Gastroesophageal sphincter (tissue), 4 donors: ENCODE results near the gene SMS. TPM values are rescaled to one million over a fixed set of nuclear protein-coding genes. Genes with fewer than 3 reads are reported as not detected.

Experiments used
- ATAC-seq: fragments of 150-250 bp; one replicate; pipeline ENCODE4 v1.9.1; 2016; ENCODE audit warnings: mild to moderate bottlenecking, moderate library complexity
- H3K27ac ChIP-seq, 4 donors: fragments of 200-600 bp; sonication (generic) in 3 of 4; 1 replicate in 3 of 4; 2 replicates in 1 of 4; pipeline ENCODE4 v1.5.1; 2016 to 2019
- H3K27me3 ChIP-seq: fragments of 200-600 bp; sonication (generic); one replicate; pipeline ENCODE4 v1.5.1; 2019
- H3K36me3 ChIP-seq, 2 donors: fragments of 200-600 bp; sonication (generic); one replicate each; pipeline ENCODE4 v1.5.1; 2019; ENCODE audit warnings: control low read depth in 1 of 2
- H3K4me1 ChIP-seq, 3 donors: fragments of 200-600 bp; sonication (generic); 1 replicate in 2 of 3; 2 replicates in 1 of 3; pipeline ENCODE4 v1.5.1; 2016 to 2019; ENCODE audit warnings: control low read depth in 2 of 3
- H3K4me3 ChIP-seq, 2 donors: fragments of 200-600 bp; sonication (generic); one replicate each; pipeline ENCODE4 v1.5.1; 2019; ENCODE audit warnings: mild to moderate bottlenecking in 1 of 2, moderate library complexity in 1 of 2
- H3K9me3 ChIP-seq, 3 donors: fragments of 200-600 bp; sonication (generic); one replicate each; pipeline ENCODE4 v1.5.1; 2017 to 2019; ENCODE audit warnings: control low read depth in 2 of 3
- CTCF ChIP-seq, 4 experiments: fragments of 200-600 bp in 2 of 4; fragments of 450-650 bp in 2 of 4; sonication (generic) in 1 of 4; IDR thresholded peaks; one replicate each; pipeline ENCODE4 v1.5.1; 2017 to 2019; ENCODE audit warnings: antibody characterized with exemption in 4 of 4, mild to moderate bottlenecking in 2 of 4, moderate library complexity in 2 of 4
- EP300 ChIP-seq: sonication (generic); formaldehyde crosslinking; IDR thresholded peaks from one replicate; pipeline ENCODE4 v1.6.1; 2017; ENCODE audit warnings: antibody characterized with exemption, mild to moderate bottlenecking
- POLR2A ChIP-seq, 2 donors: fragments of 450-650 bp; IDR thresholded peaks; one replicate each; pipeline ENCODE4 v1.6.1; 2017; ENCODE audit warnings: antibody characterized with exemption in 2 of 2, mild to moderate bottlenecking in 2 of 2, moderate library complexity in 1 of 2
- POLR2AphosphoS5 ChIP-seq: sonication (generic); formaldehyde crosslinking; IDR thresholded peaks from one replicate; pipeline ENCODE4 v1.6.1; 2017; ENCODE audit warnings: antibody characterized with exemption
- WGBS, 2 donors: methylation state at CpG; one replicate each; pipeline ENCODE4 v1.1.5; 2018; ENCODE audit warnings: low coverage in 1 of 2; 5-methylcytosine and 5-hydroxymethylcytosine counted together
- total RNA-seq, 4 donors: library from RNA; depleted of rRNA; stranded (reverse); fragments of >200 nt; gene quantifications; one replicate each; pipeline ENCODE4 v1.1.0, GENCODE V29; 2016

SMS gene
- total RNA-seq, 4 donors from 2014 or later, result 77.7 to 85.5 (median 83.6) TPM

DNA sequence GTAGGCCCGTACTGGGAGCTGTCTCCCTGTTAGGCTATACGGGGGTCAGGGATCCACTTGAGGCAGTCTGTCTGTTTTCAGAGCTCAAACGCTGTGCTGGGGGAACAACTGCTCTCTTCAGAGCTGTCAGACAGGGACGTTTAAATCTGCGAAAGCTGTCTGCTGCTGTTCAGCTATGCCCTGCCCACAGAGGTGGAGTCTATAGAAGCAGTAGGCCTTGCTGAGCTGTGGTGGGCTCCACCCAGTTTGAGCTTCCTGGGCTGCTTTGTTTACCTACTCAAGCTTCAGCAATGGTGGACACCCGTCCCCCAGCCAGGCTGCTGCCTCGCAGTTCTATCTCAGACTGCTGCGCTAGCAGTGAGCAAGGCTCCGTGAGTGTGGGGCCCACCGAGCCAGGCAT lies 64.4 kb downstream of the SMS start:
- no peak for ATAC-seq
- TF ChIP-seq POLR2AphosphoS5 (no peak), EP300 (no peak), POLR2A (IDR thresholded peaks at IDR 0.05) (no peak), CTCF (IDR thresholded peaks at IDR 0.05) (no peak)
- no peak overlapping the region for H3K27ac ChIP-seq
- H3K4me3 ChIP-seq, result no peak overlapping the region
- no peaks in the 10 kb centered on the region for H3K4me1 ChIP-seq
- H3K27me3 ChIP-seq, result no peaks in the 10 kb centered on the region
- no peaks in the 10 kb centered on the region for H3K9me3 ChIP-seq
- H3K36me3 ChIP-seq, result no peaks in the 10 kb centered on the region
- 86% methylated on average over 7 of the region's 10 CpGs; no CpG with 5 or more reads in 1 of the 2 donors for WGBS, 2 donors

GRCh38 chrX:22012051-22012450 lies 71.5 kb downstream of the SMS start:
- no peak for ATAC-seq
- 13 to 52% methylated on average over 3 to 5 of the region's 5 CpGs for WGBS, 2 donors

DNA sequence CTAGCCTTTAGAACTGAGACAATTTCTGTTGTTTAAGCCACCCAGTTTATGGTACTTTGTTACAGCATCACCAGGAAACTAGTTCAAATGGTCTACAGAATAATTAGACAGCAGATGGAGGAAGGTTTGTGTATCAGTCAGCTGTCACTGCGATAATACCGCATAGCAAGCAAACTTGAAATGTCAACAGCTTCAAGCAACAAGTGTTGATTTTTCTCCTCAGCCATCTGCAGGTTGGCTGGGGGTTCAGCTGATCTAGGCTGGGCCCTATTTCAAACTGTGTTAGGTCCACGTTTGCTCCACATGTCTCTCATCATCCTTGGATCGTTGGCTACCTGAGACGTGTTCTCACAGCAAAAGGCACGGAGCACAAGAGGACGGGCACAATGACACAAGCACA lies 72.4 kb downstream of the SMS start:
- Histone ChIP-seq H3K4me3 (no peak overlapping the region), H3K4me1 (no peaks in the 10 kb centered on the region), H3K36me3 (no peaks in the 10 kb centered on the region), H3K27ac (no peak overlapping the region), H3K27me3 (no peaks in the 10 kb centered on the region), H3K9me3 (no peaks in the 10 kb centered on the region)
- no peak for TF ChIP-seq EP300
- no peak for TF ChIP-seq CTCF (IDR thresholded peaks at IDR 0.05)
- no peak for TF ChIP-seq POLR2AphosphoS5
- no peak for TF ChIP-seq POLR2A (IDR thresholded peaks at IDR 0.05)
- 80 to 93% methylated on average over 1 to 3 of the region's 7 CpGs for WGBS, 2 donors
- ATAC-seq, result no peak

More at GRCh38 chrX:22012051-22012450, 71.5 kb downstream of the SMS start:
- H3K27me3 ChIP-seq, result no peaks in the 10 kb centered on the region
- H3K9me3 ChIP-seq, result no peaks in the 10 kb centered on the region
- H3K27ac ChIP-seq, result no peak overlapping the region
- no peaks in the 10 kb centered on the region for H3K36me3 ChIP-seq
- no peak for TF ChIP-seq CTCF (IDR thresholded peaks at IDR 0.05)
- no peak overlapping the region for H3K4me3 ChIP-seq
- H3K4me1 ChIP-seq, result no peaks in the 10 kb centered on the region

- no peak for TF ChIP-seq EP300
- TF ChIP-seq CTCF (IDR thresholded peaks at IDR 0.05), result no peak
- no peak for TF ChIP-seq POLR2A (IDR thresholded peaks at IDR 0.05)
- no peak for TF ChIP-seq POLR2AphosphoS5
- Histone ChIP-seq H3K4me1 (no peaks in the 10 kb centered on the region), H3K9me3 (no peaks in the 10 kb centered on the region), H3K4me3 (no peak overlapping the region), H3K36me3 (no peaks in the 10 kb centered on the region), H3K27me3 (no peaks in the 10 kb centered on the region), H3K27ac (no peak overlapping the region)
- WGBS, 2 donors, result 68 to 79% methylated on average over 7 to 8 of the region's 9 CpGs
- no peak for ATAC-seq
These were observed 74.7 kb downstream of the SMS start for GRCh38 chrX:22015139-22015750.

DNA sequence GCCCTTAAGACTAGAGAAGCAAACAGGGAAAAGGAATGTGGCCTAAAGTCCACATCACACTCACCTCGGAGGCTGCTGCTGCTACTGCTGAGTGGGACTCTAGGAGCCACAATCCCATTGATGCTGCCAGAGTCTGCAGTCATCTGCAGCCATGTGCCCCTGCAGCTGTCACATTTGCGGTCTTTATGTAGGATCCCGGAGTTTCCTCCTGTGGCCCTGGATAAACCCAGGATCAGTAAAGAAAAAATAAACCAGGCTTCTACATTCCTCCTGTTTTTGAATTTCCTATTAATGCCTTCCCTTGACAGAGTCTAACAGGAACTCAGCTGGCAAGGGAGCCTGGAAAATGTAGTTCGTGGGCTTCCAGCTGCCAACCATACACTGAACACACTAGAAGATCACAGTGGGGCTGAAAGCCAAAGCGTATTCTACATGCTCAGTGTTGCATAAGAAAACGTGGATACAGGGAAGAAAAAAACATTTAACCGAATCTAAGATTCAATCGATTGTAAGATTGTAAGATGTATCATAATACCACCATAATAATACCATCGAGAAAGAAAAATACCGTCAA lies 81.3 kb downstream of the SMS start:
- no peak overlapping the region for H3K27ac ChIP-seq
- no peaks in the 10 kb centered on the region for H3K27me3 ChIP-seq
- TF ChIP-seq POLR2AphosphoS5 (no peak), EP300 (no peak), POLR2A (IDR thresholded peaks at IDR 0.05) (no peak), CTCF (IDR thresholded peaks at IDR 0.05) (no peak)
- H3K9me3 ChIP-seq, result no peaks in the 10 kb centered on the region
- no peaks in the 10 kb centered on the region for H3K36me3 ChIP-seq
- no peaks in the 10 kb centered on the region for H3K4me1 ChIP-seq
- H3K4me3 ChIP-seq, result no peak overlapping the region
- no peak for ATAC-seq
- WGBS, 2 donors, result 52 to 79% methylated on average over 4 to 6 of the region's 10 CpGs
